HG03025 (cell line): ENCODE results near the gene SHMT2.
A peak's percentile ranks its signal among the peaks of the same experiment; 100 is the strongest.

Experiments
- ATAC-seq: cut with Tn5 transposase; IDR thresholded peaks from one replicate; pipeline ENCODE4 v1.9.1; 2021; ENCODE audit warnings: mild to moderate bottlenecking, moderate library complexity; ENCODE audit not compliant: unreplicated experiment, low FRiP score

SHMT2 gene

DNA sequence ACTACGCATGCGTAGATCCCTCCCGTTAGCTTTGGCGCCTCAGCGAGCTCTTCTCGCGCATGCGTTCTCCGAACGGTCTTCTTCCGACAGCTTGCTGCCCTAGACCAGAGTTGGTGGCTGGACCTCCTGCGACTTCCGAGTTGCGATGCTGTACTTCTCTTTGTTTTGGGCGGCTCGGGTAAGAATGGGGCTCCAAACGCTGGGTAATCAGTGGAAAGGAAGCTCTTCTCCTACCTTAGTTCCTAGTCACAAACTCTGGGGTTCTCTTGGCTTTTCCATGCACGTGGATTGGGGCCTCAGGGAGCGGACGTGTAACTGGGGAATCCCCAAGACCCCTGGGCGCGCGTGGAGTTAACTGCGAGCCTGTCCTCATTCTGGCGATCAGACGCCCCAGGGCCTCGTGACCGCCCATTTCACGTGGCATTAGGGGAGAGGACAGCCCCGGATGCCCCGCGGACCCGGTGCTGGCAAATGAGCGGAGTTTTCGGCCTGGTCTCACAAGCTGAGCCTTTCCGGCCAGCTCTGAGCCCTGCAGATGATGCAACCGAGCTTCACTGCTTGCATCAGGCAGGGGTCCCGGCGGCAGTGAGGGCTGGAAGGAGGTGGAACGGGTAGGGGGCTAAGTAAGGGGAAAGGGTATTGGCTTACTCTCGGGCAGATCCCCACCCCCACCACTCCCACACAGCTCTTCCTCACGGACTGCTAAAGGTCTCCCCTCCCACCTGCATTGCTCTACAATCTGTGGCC is at the start of gene SHMT2:
SHMT2 (plus strand) TSS at position 78 of the 747 bp plus-strand sequence; CDS start at position 146, 68 bp downstream.
- peak; percentile 57 for ATAC-seq

DNA sequence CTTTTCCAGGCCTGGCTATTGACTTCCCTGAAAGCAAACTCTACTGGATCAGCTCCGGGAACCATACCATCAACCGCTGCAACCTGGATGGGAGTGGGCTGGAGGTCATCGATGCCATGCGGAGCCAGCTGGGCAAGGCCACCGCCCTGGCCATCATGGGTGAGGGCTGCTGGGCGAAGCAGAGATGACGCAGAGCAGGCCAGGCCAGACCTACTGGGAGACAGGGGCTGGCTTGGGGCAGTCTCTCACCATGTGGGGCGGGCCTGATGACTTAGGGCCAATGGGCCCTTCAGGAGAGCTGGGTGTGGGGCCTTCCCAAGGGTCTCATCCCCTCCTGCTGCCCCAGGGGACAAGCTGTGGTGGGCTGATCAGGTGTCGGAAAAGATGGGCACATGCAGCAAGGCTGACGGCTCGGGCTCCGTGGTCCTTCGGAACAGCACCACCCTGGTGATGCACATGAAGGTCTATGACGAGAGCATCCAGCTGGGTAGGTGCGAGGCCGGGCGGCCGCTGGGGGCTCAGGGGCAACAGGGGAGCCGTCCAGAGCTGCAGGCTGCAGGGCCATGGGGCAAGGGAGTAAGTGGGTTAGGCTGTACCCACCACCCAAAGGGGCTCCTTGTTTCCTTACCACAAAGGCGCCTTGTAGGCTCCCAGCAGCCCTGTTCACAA is 49.1 kb upstream of the SHMT2 start:
- ATAC-seq: no peak

DNA sequence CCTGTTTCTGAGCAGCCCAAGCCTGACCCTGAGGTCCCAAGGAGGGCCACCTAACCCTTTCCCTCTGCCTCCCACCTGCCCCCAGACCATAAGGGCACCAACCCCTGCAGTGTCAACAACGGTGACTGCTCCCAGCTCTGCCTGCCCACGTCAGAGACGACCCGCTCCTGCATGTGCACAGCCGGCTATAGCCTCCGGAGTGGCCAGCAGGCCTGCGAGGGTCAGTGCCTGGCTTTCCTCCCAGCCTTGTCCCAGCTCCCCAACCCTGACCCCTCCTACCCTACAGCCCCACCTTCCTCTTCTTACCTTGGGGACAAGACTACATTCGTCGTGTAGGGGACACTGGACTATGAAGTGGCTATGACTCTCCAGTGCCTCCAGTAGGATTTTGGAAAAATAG is 48.4 kb upstream of the SHMT2 start:
- no peak for ATAC-seq

DNA sequence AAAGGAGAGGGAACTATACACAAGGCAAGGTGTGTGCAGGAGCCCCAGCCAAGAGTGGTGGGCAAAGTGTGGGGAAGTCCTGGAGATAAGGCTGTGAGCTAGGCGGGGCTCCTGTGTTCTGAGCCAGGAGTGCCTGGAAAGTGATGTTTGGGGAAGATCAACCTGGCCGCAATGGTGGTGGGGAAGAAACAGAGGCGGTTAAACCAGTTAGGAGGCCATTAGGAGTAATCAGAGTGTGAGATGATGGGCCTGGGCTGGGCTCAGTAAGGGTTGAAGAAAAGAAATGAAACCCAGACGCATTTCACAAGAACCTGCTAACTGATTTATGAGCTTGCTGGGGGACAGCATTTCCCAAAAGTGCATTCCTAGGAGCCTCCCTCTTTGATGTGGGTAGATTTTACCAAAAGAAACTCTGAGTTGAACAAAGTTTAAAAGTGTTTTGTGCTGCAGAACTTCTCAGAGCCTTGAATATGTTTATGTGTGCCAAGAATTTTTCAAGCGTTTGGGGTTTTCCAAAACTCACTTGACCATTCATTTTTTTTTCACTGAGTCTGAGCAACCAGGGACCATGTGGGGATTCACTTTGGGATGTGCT is 47.9 kb upstream of the SHMT2 start:
- ATAC-seq: no peak

DNA sequence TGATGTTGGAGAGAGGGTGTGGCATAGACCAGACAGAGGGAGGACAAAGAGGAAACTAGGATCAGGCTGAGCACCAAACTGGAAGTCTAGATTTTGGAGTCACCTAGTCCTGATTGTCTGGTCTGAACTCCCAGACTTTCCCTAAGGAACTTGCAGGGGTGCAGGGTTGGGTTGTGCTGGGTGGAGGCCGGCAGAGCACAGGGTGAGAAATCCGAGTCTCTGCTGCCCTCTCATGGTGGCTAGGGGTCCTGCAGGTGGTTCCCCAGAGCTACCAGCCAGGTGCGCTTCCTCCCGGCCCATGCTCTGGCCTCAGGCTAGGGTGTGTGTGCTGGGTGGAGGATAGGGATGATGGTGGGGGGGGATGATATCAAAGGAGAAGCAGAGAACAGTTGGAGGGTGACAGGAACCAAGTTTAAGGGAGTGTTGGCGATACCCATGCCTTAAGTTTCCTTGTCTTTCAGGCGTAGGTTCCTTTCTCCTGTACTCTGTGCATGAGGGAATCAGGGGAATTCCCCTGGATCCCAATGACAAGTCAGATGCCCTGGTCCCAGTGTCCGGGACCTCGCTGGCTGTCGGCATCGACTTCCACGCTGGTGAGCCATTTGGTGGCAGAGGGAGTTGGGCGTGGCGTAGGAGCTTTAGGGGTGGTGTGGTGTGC is 46.5 kb upstream of the SHMT2 start:
- peak; percentile 72 for ATAC-seq

DNA sequence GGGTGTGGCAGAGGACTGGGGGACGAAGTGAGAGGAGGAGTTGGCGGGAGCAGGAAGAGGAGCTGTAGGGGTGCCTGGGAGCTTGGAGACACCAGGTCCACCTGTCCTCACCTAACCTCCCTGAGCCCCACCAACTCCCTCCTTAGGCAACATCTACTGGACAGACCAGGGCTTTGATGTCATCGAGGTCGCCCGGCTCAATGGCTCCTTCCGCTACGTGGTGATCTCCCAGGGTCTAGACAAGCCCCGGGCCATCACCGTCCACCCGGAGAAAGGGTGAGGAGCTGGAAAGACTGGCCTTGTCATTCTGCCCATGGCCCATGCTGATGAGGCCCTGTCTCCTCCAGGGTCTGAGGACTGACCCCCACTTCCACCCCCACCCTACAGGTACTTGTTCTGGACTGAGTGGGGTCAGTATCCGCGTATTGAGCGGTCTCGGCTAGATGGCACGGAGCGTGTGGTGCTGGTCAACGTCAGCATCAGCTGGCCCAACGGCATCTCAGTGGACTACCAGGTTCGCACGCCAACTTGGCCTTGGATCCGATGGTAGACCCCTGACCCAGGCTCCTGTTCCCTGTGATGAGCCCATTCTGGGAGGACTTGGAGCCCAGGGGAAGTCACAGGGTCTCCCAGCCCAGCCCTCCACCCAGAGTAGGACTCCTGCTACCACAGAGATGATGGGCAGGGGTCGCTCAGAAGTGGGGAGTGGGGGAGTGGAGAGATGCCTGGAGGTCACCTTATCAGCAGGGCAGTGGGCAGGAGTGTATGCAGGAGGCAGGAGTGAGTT is 45.4 kb upstream of the SHMT2 start:
- no peak for ATAC-seq

DNA sequence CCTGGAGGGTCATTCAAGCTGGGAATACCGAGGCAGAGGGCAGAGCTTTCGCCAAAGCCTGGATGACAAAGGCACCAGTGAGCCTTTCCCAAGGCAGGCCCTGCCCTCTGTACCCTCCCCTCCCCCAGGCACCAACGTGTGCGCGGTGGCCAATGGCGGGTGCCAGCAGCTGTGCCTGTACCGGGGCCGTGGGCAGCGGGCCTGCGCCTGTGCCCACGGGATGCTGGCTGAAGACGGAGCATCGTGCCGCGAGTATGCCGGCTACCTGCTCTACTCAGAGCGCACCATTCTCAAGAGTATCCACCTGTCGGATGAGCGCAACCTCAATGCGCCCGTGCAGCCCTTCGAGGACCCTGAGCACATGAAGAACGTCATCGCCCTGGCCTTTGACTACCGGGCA is 44.1 kb upstream of the SHMT2 start:
- no peak for ATAC-seq

DNA sequence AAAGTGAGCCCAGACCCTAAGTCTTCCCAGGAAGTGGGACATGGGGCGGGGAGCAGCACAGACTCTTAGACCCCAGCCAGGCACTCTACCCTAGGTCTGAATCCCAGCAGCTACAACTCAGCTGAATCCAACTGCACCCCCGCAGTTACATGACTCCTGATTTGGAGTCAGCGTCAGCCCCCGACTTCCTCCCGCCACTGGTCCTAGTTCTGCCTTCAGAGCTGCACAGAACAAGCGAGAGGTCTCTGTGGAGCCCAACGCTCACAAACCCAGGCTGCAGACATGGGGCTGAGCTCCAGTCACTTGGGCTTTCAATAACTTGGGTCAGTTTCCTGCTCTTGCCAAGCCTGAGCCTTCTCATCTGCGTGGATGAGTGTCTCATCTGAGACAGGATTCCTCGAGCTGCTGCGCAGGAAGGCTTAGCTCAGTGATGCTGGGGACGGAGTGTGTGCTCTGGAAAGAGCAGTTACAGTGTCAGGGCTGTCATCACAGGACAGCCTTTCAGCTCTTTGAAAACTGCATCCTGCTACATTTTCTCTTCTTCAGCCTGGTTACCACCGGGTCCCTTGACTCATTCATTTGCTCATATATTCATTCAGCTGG is 43.5 kb upstream of the SHMT2 start:
- ATAC-seq: no peak

DNA sequence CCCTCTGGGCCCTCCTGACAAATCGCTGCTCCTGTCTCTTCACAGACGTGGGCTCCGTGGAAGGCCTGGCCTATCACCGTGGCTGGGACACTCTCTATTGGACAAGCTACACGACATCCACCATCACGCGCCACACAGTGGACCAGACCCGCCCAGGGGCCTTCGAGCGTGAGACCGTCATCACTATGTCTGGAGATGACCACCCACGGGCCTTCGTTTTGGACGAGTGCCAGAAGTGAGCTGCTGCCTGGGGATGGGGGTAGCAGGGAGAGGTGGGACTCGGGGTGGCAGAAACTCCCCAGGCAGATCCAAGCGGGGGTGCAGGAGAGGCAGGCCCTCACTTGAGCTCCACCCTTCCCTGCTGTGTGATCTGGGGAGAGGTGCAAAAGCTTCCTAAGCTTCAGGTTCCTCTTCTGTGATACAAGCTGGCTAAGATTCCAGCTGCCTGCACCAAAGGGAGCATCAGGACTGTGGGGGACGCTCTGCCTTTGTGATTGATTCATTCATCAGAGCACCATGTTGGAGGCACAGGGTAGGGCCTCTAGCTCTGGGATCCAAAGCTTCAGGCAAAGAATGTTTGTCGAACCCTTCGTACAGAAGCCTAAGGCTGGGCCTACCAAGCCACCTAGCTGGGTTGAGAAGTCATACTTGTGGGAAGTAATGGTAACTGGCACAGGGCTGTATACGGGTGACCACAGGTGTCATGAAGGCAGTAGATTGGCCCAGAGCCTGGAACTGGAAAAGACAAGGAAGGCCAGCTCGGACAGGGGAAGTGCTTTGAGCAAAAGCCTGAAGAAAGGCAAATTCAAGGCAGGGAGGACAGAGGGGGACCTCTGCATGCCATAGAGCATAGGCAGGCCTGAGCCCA is 42.1 kb upstream of the SHMT2 start:
- no peak for ATAC-seq

DNA sequence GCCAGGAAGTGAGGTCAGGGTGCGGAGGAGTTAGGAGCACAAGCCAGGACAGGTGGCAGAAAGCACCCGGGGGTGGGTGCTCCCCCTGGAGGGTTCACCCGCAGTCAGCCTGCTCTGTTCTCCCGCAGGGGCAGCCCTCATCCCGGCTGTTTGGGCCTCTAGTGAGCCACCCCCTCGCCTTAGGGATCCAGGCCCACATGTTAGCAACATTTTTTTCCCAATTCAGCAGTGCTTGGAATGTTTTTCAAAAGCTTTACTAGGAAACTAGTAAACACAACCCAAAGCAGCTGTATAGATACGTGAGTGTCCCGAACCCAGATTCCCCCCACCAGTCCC is 41.5 kb upstream of the SHMT2 start:
- no peak for ATAC-seq

DNA sequence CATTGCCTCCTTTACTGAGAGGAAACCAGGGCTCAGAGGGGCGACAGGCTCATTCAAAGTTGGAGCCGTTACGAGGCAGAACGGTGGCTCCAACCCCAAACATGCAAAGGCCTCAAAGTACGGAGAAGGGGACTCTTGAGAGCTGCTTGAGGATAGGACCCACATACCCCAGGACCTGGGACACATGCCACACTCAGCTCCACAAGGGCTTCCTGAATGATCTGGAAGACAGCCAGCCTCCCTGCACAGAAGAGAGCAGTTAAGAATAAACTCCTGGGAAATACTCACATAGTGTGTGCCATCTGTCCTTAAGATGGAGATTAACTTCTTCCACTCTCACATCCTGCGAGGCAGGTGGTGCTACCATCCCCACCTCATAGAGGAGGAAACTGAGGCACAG is 39.5 kb upstream of the SHMT2 start:
- no peak for ATAC-seq

DNA sequence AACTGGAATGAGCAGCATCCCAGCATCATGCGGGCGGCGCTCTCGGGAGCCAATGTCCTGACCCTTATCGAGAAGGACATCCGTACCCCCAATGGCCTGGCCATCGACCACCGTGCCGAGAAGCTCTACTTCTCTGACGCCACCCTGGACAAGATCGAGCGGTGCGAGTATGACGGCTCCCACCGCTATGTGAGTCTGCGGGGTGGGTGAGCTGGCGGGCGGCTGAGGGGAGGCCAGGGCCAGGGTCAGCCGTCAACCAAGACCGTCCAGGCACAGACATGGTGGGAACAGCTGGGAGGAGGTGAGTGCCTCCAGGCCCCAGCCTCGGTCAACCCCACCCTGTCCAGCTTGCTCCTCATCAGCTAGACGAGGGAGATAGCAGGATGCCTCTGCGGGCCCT is 38.7 kb upstream of the SHMT2 start:
- ATAC-seq: no peak

DNA sequence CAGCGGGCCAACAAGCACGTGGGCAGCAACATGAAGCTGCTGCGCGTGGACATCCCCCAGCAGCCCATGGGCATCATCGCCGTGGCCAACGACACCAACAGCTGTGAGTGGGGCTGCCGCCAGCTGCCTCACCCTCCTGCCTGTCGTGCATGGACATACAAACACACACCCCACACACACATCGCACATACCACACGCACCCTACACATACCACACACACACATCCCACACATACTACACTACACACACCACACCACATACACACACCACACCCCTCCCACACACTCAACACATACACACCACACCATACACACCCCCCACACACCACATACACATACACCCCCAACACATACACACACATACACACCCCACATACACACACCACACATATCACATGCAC is 38.1 kb upstream of the SHMT2 start:
- ATAC-seq: no peak

DNA sequence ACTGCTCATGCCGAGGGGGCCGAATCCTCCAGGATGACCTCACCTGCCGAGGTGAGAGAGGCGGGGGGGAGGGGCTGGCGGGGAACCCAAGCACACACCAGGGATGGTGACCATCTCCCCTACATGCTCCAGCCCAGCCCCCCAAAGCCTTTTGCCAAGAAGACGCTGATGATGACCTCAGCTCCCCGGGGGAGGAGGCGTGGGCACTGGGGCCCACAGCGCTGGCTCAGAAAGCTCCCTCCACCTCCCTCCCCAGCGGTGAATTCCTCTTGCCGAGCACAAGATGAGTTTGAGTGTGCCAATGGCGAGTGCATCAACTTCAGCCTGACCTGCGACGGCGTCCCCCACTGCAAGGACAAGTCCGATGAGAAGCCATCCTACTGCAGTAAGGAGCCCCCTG is 36.6 kb upstream of the SHMT2 start:
- no peak for ATAC-seq

DNA sequence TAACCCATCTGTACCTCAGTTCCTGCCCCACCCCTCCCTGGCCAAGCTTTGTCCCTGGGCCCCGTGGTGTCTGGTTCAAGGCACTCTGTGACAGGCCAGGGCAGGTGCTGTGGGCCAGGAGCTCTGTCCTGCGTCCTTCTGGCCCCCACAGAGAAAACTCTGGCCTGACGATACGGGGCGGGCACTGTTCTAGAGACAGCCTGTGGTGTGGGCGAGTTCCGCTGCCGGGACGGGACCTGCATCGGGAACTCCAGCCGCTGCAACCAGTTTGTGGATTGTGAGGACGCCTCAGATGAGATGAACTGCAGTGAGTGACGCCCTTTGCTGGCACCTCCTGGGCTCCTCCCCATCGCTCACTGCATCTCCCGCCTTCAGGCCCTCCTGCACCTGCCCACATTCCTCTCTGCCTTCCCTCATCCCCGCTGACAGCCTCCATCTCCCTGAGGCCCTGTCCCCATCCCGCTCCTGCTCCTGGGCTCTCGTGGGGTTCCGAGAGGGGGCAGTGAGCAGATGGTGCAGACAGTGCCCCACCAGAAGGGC is 35.7 kb upstream of the SHMT2 start:
- no peak for ATAC-seq

DNA sequence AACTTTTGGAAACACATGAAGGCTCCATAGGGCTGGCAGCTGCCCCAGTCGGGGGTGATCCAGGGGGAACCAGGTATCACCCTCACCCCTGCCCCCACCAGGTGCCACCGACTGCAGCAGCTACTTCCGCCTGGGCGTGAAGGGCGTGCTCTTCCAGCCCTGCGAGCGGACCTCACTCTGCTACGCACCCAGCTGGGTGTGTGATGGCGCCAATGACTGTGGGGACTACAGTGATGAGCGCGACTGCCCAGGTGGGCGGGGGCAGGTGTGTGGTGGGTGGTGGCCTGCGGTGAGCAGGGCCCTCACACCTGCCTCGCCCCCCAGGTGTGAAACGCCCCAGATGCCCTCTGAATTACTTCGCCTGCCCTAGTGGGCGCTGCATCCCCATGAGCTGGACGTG is 35.3 kb upstream of the SHMT2 start:
- ATAC-seq: no peak

DNA sequence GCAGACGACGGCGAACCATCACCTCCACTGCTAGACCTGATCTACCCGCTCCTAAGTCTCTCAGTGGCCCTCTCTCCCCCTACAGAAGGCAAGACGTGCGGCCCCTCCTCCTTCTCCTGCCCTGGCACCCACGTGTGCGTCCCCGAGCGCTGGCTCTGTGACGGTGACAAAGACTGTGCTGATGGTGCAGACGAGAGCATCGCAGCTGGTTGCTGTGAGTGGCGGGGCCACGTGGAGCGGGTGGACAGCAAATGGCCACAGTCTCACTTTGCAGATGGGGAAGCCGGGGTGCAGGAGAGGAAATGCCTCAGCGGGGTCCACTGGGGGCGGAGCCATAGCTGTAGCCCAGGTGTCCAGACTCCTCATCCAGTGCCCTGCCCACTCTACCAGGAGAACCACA is 34.3 kb upstream of the SHMT2 start:
- ATAC-seq: no peak

DNA sequence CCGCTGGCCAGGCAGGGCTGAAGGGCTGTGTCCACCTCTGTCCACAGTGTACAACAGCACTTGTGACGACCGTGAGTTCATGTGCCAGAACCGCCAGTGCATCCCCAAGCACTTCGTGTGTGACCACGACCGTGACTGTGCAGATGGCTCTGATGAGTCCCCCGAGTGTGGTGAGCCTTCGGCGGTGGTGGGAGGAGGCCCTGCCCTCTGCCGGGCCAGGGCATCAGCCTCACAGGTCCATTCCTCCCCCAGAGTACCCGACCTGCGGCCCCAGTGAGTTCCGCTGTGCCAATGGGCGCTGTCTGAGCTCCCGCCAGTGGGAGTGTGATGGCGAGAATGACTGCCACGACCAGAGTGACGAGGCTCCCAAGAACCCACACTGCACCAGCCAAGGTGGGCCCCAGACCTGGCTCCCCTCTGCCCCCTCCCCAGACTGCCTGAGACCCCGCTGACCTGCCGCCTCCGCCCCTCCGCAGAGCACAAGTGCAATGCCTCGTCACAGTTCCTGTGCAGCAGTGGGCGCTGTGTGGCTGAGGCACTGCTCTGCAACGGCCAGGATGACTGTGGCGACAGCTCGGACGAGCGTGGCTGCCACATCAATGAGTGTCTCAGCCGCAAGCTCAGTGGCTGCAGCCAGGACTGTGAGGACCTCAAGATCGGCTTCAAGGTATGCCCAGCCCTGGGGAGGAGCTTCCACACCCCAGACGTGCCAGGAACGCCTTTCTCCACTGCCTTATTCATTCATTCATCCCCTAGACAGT is 33.7 kb upstream of the SHMT2 start:
- ATAC-seq: no peak
